Measurements from ENCODE around the gene SEC16A. TPM values are rescaled to one million over a fixed set of nuclear protein-coding genes. Genes with fewer than 3 reads are reported as not detected.

The SEC16A gene
- total RNA-seq, 1 experiment from 2014 or later: 85.8 TPM

GRCh38 chr9:136507221-136507991, 24.6 kb upstream of the SEC16A start:
- ChIA-PET CTCF (interaction anchor here (0.6 to 1.2 kb wide), 3 partner anchors 23 to 165 kb away, joined by 3 to 4 read pairs (median 4); no protein-coding TSS in a partner anchor), POLR2A (interaction anchor here (1.8 kb wide), 1 partner anchor 12 kb away, joined by 5 read pairs; no protein-coding TSS in a partner anchor)
- no peak overlapping the region for H3K27ac Mint-ChIP-seq (ENCODE audit: low read depth, unreplicated experiment)
- no peak for DNase-seq (ENCODE audit: unreplicated experiment)
- BruUV-seq (replicated peaks): no TSS peak
- peaks cover 70% of the 10 kb centered on the region for H3K36me3 Mint-ChIP-seq (ENCODE audit: insufficient read depth, unreplicated experiment)
- intact Hi-C loops (cut with micrococcal nuclease): no loop called here
- H3K9me3 Mint-ChIP-seq (ENCODE audit: unreplicated experiment): no peaks in the 10 kb centered on the region
- no peak for TF ChIP-seq CTCF (IDR thresholded peaks at IDR 0.05; ENCODE audit: unreplicated experiment)
- H3K4me3 Mint-ChIP-seq (ENCODE audit: unreplicated experiment): no peak overlapping the region
- H3K4me1 Mint-ChIP-seq (ENCODE audit: insufficient read depth, unreplicated experiment): no peaks in the 10 kb centered on the region
- no peaks in the 10 kb centered on the region for H3K27me3 Mint-ChIP-seq (ENCODE audit: insufficient read depth, unreplicated experiment)

DNA sequence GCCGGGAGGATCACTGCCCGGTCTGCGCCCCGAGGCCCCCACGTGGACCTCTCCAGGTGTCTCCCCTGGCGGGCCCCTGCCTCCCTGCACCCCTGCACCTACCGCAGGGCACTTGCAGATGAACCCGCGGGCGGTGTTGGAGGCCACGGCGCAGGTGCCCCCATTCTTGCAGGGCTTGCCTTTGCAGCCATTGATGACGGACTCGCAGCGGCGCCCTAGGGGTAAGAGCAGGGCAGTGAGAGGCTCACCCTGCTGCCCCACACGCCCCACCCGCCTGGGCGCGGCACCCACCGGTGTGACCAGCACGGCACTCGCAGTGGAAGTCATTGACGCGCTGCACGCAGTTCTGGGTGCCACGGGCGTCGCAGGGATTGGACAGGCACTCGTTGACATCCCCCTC, 23.6 kb upstream of the SEC16A start:
- H3K36me3 Mint-ChIP-seq (ENCODE audit: insufficient read depth, unreplicated experiment): peaks cover 72% of the 10 kb centered on the region
- intact Hi-C loops (cut with micrococcal nuclease): no loop called here
- H3K9me3 Mint-ChIP-seq (ENCODE audit: unreplicated experiment): no peaks in the 10 kb centered on the region
- ChIA-PET CTCF (no interaction called here), POLR2A (no interaction called here)
- H3K4me3 Mint-ChIP-seq (ENCODE audit: unreplicated experiment): no peak overlapping the region
- H3K4me1 Mint-ChIP-seq (ENCODE audit: insufficient read depth, unreplicated experiment): no peaks in the 10 kb centered on the region
- no peak for TF ChIP-seq CTCF (IDR thresholded peaks at IDR 0.05; ENCODE audit: unreplicated experiment)
- no peak for DNase-seq (ENCODE audit: unreplicated experiment)
- no peaks in the 10 kb centered on the region for H3K27me3 Mint-ChIP-seq (ENCODE audit: insufficient read depth, unreplicated experiment)
- H3K27ac Mint-ChIP-seq (ENCODE audit: low read depth, unreplicated experiment): no peak overlapping the region
- BruUV-seq (replicated peaks): no TSS peak

- H3K36me3 Mint-ChIP-seq (ENCODE audit: insufficient read depth, unreplicated experiment): peaks cover 74% of the 10 kb centered on the region
- H3K27ac Mint-ChIP-seq (ENCODE audit: low read depth, unreplicated experiment): no peak overlapping the region
- POLR2A ChIA-PET: no interaction called here
- no TSS peak for BruUV-seq (replicated peaks)
- CTCF ChIA-PET: no interaction called here
- no peaks in the 10 kb centered on the region for H3K4me1 Mint-ChIP-seq (ENCODE audit: insufficient read depth, unreplicated experiment)
- no peak for TF ChIP-seq CTCF (IDR thresholded peaks at IDR 0.05; ENCODE audit: unreplicated experiment)
- DNase-seq (ENCODE audit: unreplicated experiment): no peak
- H3K4me3 Mint-ChIP-seq (ENCODE audit: unreplicated experiment): no peak overlapping the region
- H3K9me3 Mint-ChIP-seq (ENCODE audit: unreplicated experiment): no peaks in the 10 kb centered on the region
- no peaks in the 10 kb centered on the region for H3K27me3 Mint-ChIP-seq (ENCODE audit: insufficient read depth, unreplicated experiment)
- intact Hi-C loops (cut with micrococcal nuclease): no loop called here
Observed at GRCh38 chr9:136505406-136506403, 22.9 kb upstream of the SEC16A start.
